GM23248 (cell line): ENCODE results near the gene HDAC4.

ENCODE experiments used
- EZH2 ChIP-seq: fragments of 200-600 bp; sonication (generic); IDR thresholded peaks from 2 replicates; pipeline ENCODE4 v1.6.1; 2018; ENCODE audit warnings: antibody characterized with exemption, mild to moderate bottlenecking; ENCODE audit not compliant: insufficient read depth, poor library complexity, severe bottlenecking
- EZH2phosphoT487 ChIP-seq: fragments of 200-600 bp; sonication (generic); IDR thresholded peaks from 2 replicates; pipeline ENCODE4 v1.6.1; 2018; ENCODE audit warnings: antibody characterized with exemption, moderate library complexity, mild to moderate bottlenecking, low read depth; ENCODE audit not compliant: insufficient read depth

- TF ChIP-seq EZH2phosphoT487 (no peak), EZH2 (no peak)
These were observed 24.5 kb downstream of the HDAC4 start for GRCh38 chr2:239376351-239376750.
